ENCODE results near the gene RAB1A. TPM values are rescaled to one million over a fixed set of nuclear protein-coding genes. Genes with fewer than 3 reads are reported as not detected.
A peak's percentile ranks its signal among the peaks of the same experiment; 100 is the strongest.
"Not testable (repeated sequence)": the region's sequence is repeated elsewhere in the genome, so short reads cannot be mapped to it uniquely, and the experiment has no call there.

The RAB1A gene
- total and polyA plus RNA-seq, 7 donors = 61.9 to 209 (median 88.1) TPM

GRCh38 chr2:65136253-65136652, 6.3 kb upstream of the RAB1A start:
- H3K27me3 ChIP-seq = no peaks in the 10 kb centered on the region
- H3K36me3 ChIP-seq = no peaks in the 10 kb centered on the region
- H3K4me1 ChIP-seq = peaks cover 0 to 1% (median 0%) of the 10 kb centered on the region in 4 donors
- no peaks in the 10 kb centered on the region for H3K9me3 ChIP-seq
- WGBS, 2 donors = 90 to 91% methylated on average over 1 of the region's 1 CpG
- TF ChIP-seq EP300 (IDR thresholded peaks at IDR 0.05) = no peak
- no peak for TF ChIP-seq CTCF (IDR thresholded peaks at IDR 0.05)
- TF ChIP-seq POLR2A (IDR thresholded peaks at IDR 0.05) = no peak
- no peak for TF ChIP-seq POLR2AphosphoS5 (IDR thresholded peaks at IDR 0.05)
- intact Hi-C loops (cut with DNase I) = no loop called here
- H3K4me3 ChIP-seq = no peak overlapping the region
- H3K27ac ChIP-seq = no peak overlapping the region
- no peak for DNase-seq

GRCh38 chr2:65134158-65134557, 4.3 kb upstream of the RAB1A start:
- Histone ChIP-seq H3K27ac (no peak overlapping the region), H3K9me3 (no peaks in the 10 kb centered on the region), H3K36me3 (no peaks in the 10 kb centered on the region), H3K4me1 (peaks cover 0 to 6% (median 5%) of the 10 kb centered on the region in 4 donors), H3K27me3 (no peaks in the 10 kb centered on the region), H3K4me3 (no peak overlapping the region)
- DNase-seq = no peak
- intact Hi-C loops (cut with DNase I) = loop anchor here (5.0 kb wide), 2 partner anchors 93 to 298 kb away; partner anchors contain the start of genes ACTR2 and SPRED2
- TF ChIP-seq EP300 (IDR thresholded peaks at IDR 0.05) (no peak), POLR2AphosphoS5 (IDR thresholded peaks at IDR 0.05) (no peak), POLR2A (IDR thresholded peaks at IDR 0.05) (no peak), CTCF (IDR thresholded peaks at IDR 0.05) (no peak)
- 92 to 94% methylated on average over 7 of the region's 7 CpGs for WGBS, 2 donors

- no peak overlapping the region for H3K27ac ChIP-seq
- peaks cover 0 to 11% (median 7%) of the 10 kb centered on the region in 4 donors for H3K4me1 ChIP-seq
- no peaks in the 10 kb centered on the region for H3K36me3 ChIP-seq
- H3K27me3 ChIP-seq = no peaks in the 10 kb centered on the region
- no peak overlapping the region for H3K4me3 ChIP-seq
- no peak for TF ChIP-seq POLR2AphosphoS5 (IDR thresholded peaks at IDR 0.05)
- TF ChIP-seq EP300 (IDR thresholded peaks at IDR 0.05) = no peak
- no peak for TF ChIP-seq POLR2A (IDR thresholded peaks at IDR 0.05)
- no peak for TF ChIP-seq CTCF (IDR thresholded peaks at IDR 0.05)
- intact Hi-C loops (cut with DNase I) = loop anchor here (5.0 kb wide), 2 partner anchors 94 to 299 kb away; partner anchors contain the start of genes ACTR2 and SPRED2
- 69 to 86% methylated on average over 4 of the region's 4 CpGs for WGBS, 2 donors
- DNase-seq = no peak
- no peaks in the 10 kb centered on the region for H3K9me3 ChIP-seq
These were observed 3.7 kb upstream of the RAB1A start for GRCh38 chr2:65133626-65134025.

- intact Hi-C loops (cut with DNase I) = loop anchor here (5.0 kb wide), 2 partner anchors 94 to 299 kb away; partner anchors contain the start of genes ACTR2 and SPRED2
- peaks cover 0 to 18% (median 12%) of the 10 kb centered on the region in 4 donors for H3K4me1 ChIP-seq
- not testable (repeated sequence) for H3K4me3 ChIP-seq, H3K27me3 ChIP-seq, H3K36me3 ChIP-seq, H3K27ac ChIP-seq, H3K9me3 ChIP-seq, DNase-seq
- whole genome bisulfite sequencing, 2 donors = 83 to 92% methylated on average over 15 of the region's 15 CpGs
These were observed 3.0 kb upstream of the RAB1A start for GRCh38 chr2:65132930-65133329.

GRCh38 chr2:65130664-65131175, 814 bp upstream of the RAB1A start:
- H3K4me1 ChIP-seq = peaks cover 0 to 40% (median 34%) of the 10 kb centered on the region in 4 donors
- no peaks in the 10 kb centered on the region for H3K36me3 ChIP-seq
- peak overlapping the region; percentile 59 to 92 (median 74) for H3K4me3 ChIP-seq
- 9 to 14% methylated on average over 19 of the region's 19 CpGs for WGBS, 2 donors
- no peak for DNase-seq
- intact Hi-C loops (cut with DNase I) = loop anchor here (1.0 to 5.0 kb wide), 4 partner anchors 66 to 302 kb away; partner anchors contain the start of genes ACTR2, SLC1A4 and SPRED2
- H3K27ac ChIP-seq = peak overlapping the region; percentile 95 to 99 (median 98)
- H3K27me3 ChIP-seq = no peaks in the 10 kb centered on the region
- no peaks in the 10 kb centered on the region for H3K9me3 ChIP-seq
- TF ChIP-seq EP300 (IDR thresholded peaks at IDR 0.05) (no peak), CTCF (IDR thresholded peaks at IDR 0.05) (no peak), POLR2A (IDR thresholded peaks at IDR 0.05) (no peak), POLR2AphosphoS5 (IDR thresholded peaks at IDR 0.05) (no peak)

Data from sigmoid colon (tissue), 7 donors.